GM10847 (cell line): ENCODE results near the gene SRC.

ENCODE experiments used
- POLR2A ChIP-seq: IDR thresholded peaks from 2 replicates; pipeline ENCODE4 v1.6.1; 2011; ENCODE audit not compliant: insufficient read length; ENCODE audit errors: extremely low read depth

Gene SRC

GRCh38 chr20:37309936-37310590 lies 35.9 kb upstream of the SRC start:
- TF ChIP-seq POLR2A: no peak

- TF ChIP-seq POLR2A: no peak
These were observed 35.0 kb upstream of the SRC start for GRCh38 chr20:37310951-37311350.

GRCh38 chr20:37311710-37312355 lies 34.1 kb upstream of the SRC start:
- no peak for TF ChIP-seq POLR2A

- TF ChIP-seq POLR2A: no peak
These were observed 32.3 kb upstream of the SRC start for GRCh38 chr20:37313546-37314091.

- TF ChIP-seq POLR2A: no peak
These were observed 31.8 kb upstream of the SRC start for GRCh38 chr20:37314099-37314498.

- no peak for TF ChIP-seq POLR2A
These were observed 31.3 kb upstream of the SRC start for GRCh38 chr20:37314617-37315016.

- no peak for TF ChIP-seq POLR2A
These were observed 30.9 kb upstream of the SRC start for GRCh38 chr20:37315021-37315451.

GRCh38 chr20:37315452-37316110 lies 30.4 kb upstream of the SRC start:
- TF ChIP-seq POLR2A: no peak

- no peak for TF ChIP-seq POLR2A
These were observed 29.7 kb upstream of the SRC start for GRCh38 chr20:37316116-37316774.

- no peak for TF ChIP-seq POLR2A
These were observed 29.2 kb upstream of the SRC start for GRCh38 chr20:37316775-37317170.

- no peak for TF ChIP-seq POLR2A
These were observed 28.6 kb upstream of the SRC start for GRCh38 chr20:37317316-37317715.

- no peak for TF ChIP-seq POLR2A
These were observed 27.8 kb upstream of the SRC start for GRCh38 chr20:37317994-37318640.

- no peak for TF ChIP-seq POLR2A
These were observed 26.7 kb upstream of the SRC start for GRCh38 chr20:37319151-37319671.

- TF ChIP-seq POLR2A: no peak
These were observed 22.0 kb upstream of the SRC start for GRCh38 chr20:37323985-37324384.

GRCh38 chr20:37325206-37325605 lies 20.7 kb upstream of the SRC start:
- TF ChIP-seq POLR2A: no peak

- TF ChIP-seq POLR2A: no peak
These were observed 19.3 kb upstream of the SRC start for GRCh38 chr20:37326666-37327065.
